Measurements from ENCODE around the gene SFMBT2. TPM values are rescaled to one million over a fixed set of nuclear protein-coding genes. Genes with fewer than 3 reads are reported as not detected.

SFMBT2 gene
- polyA plus RNA-seq, 1 experiment: 0.06 TPM

GRCh38 chr10:7233259-7233991 is 177.4 kb downstream of the SFMBT2 start:
- Histone ChIP-seq H3K4me3 (ENCODE audit: low read depth, low read length) (no peak overlapping the region), H3K36me3 (ENCODE audit: control insufficient read depth, insufficient read depth, low read length) (no peaks in the 10 kb centered on the region), H3K27me3 (ENCODE audit: control insufficient read depth, insufficient read depth, low read length) (no peaks in the 10 kb centered on the region)
- ChIA-PET POLR2A (no interaction called here), CTCF (no interaction called here)
- no peak for DNase-seq (ENCODE audit: low read depth)
- TF ChIP-seq CTCF (IDR thresholded peaks at IDR 0.05; ENCODE audit: insufficient read depth, low read depth, low read length): no peak

GRCh38 chr10:7231509-7232414 is 179.1 kb downstream of the SFMBT2 start:
- H3K27me3 ChIP-seq (ENCODE audit: control insufficient read depth, insufficient read depth, low read length): no peaks in the 10 kb centered on the region
- ChIA-PET POLR2A (no interaction called here), CTCF (no interaction called here)
- no peak overlapping the region for H3K4me3 ChIP-seq (ENCODE audit: low read depth, low read length)
- DNase-seq (ENCODE audit: low read depth): no peak
- no peaks in the 10 kb centered on the region for H3K36me3 ChIP-seq (ENCODE audit: control insufficient read depth, insufficient read depth, low read length)
- TF ChIP-seq CTCF (IDR thresholded peaks at IDR 0.05; ENCODE audit: insufficient read depth, low read depth, low read length): no peak

- POLR2A ChIA-PET: no interaction called here
- no peaks in the 10 kb centered on the region for H3K36me3 ChIP-seq (ENCODE audit: control insufficient read depth, insufficient read depth, low read length)
- CTCF ChIA-PET: no interaction called here
- H3K4me3 ChIP-seq (ENCODE audit: low read depth, low read length): no peak overlapping the region
- no peak for TF ChIP-seq CTCF (IDR thresholded peaks at IDR 0.05; ENCODE audit: insufficient read depth, low read depth, low read length)
- DNase-seq (ENCODE audit: low read depth): no peak
- no peaks in the 10 kb centered on the region for H3K27me3 ChIP-seq (ENCODE audit: control insufficient read depth, insufficient read depth, low read length)
Observed at GRCh38 chr10:7230951-7231350, 179.9 kb downstream of the SFMBT2 start.

- POLR2A ChIA-PET: no interaction called here
- H3K4me3 ChIP-seq (ENCODE audit: low read depth, low read length): no peak overlapping the region
- H3K27me3 ChIP-seq (ENCODE audit: control insufficient read depth, insufficient read depth, low read length): no peaks in the 10 kb centered on the region
- H3K36me3 ChIP-seq (ENCODE audit: control insufficient read depth, insufficient read depth, low read length): no peaks in the 10 kb centered on the region
- CTCF ChIA-PET: interaction anchor here (0.9 kb wide), 1 partner anchor 561 kb away, joined by 3 read pairs; no protein-coding TSS in a partner anchor
- DNase-seq (ENCODE audit: low read depth): no peak
- TF ChIP-seq CTCF (IDR thresholded peaks at IDR 0.05; ENCODE audit: insufficient read depth, low read depth, low read length): no peak
Observed at GRCh38 chr10:7230036-7230435, 180.8 kb downstream of the SFMBT2 start.

- H3K27me3 ChIP-seq (ENCODE audit: control insufficient read depth, insufficient read depth, low read length): no peaks in the 10 kb centered on the region
- H3K4me3 ChIP-seq (ENCODE audit: low read depth, low read length): no peak overlapping the region
- no peaks in the 10 kb centered on the region for H3K36me3 ChIP-seq (ENCODE audit: control insufficient read depth, insufficient read depth, low read length)
- TF ChIP-seq CTCF (IDR thresholded peaks at IDR 0.05; ENCODE audit: insufficient read depth, low read depth, low read length): no peak
- CTCF ChIA-PET: no interaction called here
- POLR2A ChIA-PET: no interaction called here
- no peak for DNase-seq (ENCODE audit: low read depth)
Observed at GRCh38 chr10:7225133-7225532, 185.7 kb downstream of the SFMBT2 start.
